Lower leg skin (tissue), 4 donors: Measurements from ENCODE around the gene CPEB2. TPM values are rescaled to one million over a fixed set of nuclear protein-coding genes. Genes with fewer than 3 reads are reported as not detected.

Experiments used
- DNase-seq, 2 donors: peaks; one replicate each; pipeline ENCODE4 v3.0.0-alpha.2; 2019; ENCODE audit warnings: low spot score in 2 of 2
- H3K4me3 ChIP-seq: fragments of 200-600 bp; sonication (generic); 2 replicates; pipeline ENCODE4 v1.5.1; 2017; ENCODE audit warnings: mild to moderate bottlenecking, low read depth; ENCODE audit not compliant: poor library complexity, severe bottlenecking
- POLR2A ChIP-seq, 2 donors: fragments of 450-650 bp; IDR thresholded peaks; one replicate each; pipeline ENCODE4 v1.6.1; 2016 to 2017; ENCODE audit warnings: antibody characterized with exemption in 2 of 2, mild to moderate bottlenecking in 1 of 2, moderate library complexity in 1 of 2
- WGBS, 2 donors: methylation state at CpG; one replicate each; pipeline ENCODE4 v1.1.5; 2018; 5-methylcytosine and 5-hydroxymethylcytosine counted together
- intact Hi-C: fragments of 100-400 bp; cut with DNase I; formaldehyde crosslinking; loops from one replicate; pipeline ENCODE4 v1.15.0; 2023; ENCODE audit warnings: low total_unique reads
- total RNA-seq, 4 donors: library from RNA; depleted of rRNA; stranded (reverse); fragments of >200 nt; gene quantifications; one replicate each; pipeline ENCODE4 v1.1.0, GENCODE V29; 2016
- TF ChIP-seq, protein P1 (sequence below), 3 donors: fragments of 450-650 bp; IDR thresholded peaks; one replicate each; pipeline ENCODE4 v1.5.1; 2016; ENCODE audit warnings: antibody characterized with exemption in 3 of 3, mild to moderate bottlenecking in 3 of 3, moderate library complexity in 2 of 3

The CPEB2 gene
- total RNA-seq, 4 donors from 2014 or later: 45.3 to 61.1 (median 52.8) TPM

DNA sequence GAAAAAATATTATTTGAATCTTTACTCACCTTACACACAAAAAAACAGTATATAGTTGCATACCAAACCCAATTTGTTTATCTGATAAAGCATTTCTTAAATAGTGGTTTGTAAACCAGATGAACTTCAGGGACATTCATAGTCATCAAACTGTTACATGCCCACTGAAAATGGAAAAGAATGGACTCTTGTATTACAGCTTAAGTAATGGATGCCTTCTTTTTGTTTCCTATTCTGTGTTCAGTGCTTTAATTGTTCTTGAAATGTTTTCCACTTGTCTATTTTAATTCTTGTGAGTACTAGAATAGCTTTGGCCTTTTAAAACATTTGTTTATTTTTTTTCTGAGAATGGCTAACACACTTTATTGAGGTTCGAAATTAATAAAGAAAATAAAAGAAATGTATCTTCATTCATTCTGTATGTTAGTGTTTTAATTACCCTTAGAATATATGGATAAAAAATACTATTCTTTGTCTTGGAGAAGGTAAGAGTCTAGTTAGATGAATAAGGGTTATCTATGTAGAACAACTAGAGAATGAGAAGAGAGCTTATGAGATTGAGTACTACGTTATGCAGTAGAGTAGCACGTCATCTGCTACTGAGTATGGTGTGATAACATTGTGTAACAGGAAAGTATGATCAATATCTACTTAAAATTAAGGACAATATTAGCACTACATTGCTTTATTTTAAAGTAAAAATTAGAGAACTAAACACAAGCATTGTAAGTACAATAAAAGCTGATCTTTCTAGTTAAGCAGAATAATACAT is 9.9 kb downstream of the CPEB2 start:
- 82 to 84% methylated on average over 3 of the region's 3 CpGs for WGBS, 2 donors
- H3K4me3 ChIP-seq: no peak overlapping the region
- intact Hi-C loops: no loop called here
- TF ChIP-seq, protein P1, sequence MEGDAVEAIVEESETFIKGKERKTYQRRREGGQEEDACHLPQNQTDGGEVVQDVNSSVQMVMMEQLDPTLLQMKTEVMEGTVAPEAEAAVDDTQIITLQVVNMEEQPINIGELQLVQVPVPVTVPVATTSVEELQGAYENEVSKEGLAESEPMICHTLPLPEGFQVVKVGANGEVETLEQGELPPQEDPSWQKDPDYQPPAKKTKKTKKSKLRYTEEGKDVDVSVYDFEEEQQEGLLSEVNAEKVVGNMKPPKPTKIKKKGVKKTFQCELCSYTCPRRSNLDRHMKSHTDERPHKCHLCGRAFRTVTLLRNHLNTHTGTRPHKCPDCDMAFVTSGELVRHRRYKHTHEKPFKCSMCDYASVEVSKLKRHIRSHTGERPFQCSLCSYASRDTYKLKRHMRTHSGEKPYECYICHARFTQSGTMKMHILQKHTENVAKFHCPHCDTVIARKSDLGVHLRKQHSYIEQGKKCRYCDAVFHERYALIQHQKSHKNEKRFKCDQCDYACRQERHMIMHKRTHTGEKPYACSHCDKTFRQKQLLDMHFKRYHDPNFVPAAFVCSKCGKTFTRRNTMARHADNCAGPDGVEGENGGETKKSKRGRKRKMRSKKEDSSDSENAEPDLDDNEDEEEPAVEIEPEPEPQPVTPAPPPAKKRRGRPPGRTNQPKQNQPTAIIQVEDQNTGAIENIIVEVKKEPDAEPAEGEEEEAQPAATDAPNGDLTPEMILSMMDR (IDR thresholded peaks at IDR 0.05): no peak
- no peak for TF ChIP-seq POLR2A (IDR thresholded peaks at IDR 0.05)
- DNase-seq: no peak

GRCh38 chr4:15013585-15013984 is 11.3 kb downstream of the CPEB2 start:
- TF ChIP-seq, protein P1 (IDR thresholded peaks at IDR 0.05): no peak
- no peak for TF ChIP-seq POLR2A (IDR thresholded peaks at IDR 0.05)

DNA sequence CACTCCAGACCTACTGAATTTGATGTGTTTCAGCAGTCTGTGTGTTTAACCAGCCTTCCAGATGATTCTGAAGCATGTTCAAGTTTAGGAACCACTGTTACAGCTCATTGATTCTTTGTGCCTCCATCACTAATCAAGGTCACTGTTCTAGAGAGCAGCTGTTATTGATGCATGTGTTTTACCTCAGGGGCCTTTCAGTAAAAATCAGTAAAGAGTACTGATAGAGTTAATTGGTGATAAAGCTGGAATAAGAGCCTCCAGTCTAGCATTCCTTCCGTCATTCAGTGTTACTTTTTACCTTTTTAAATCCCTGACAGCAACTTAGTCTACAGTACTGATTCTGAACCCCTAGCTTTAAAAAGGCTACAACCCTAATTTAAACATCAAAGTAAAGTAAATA is 12.9 kb downstream of the CPEB2 start:
- H3K4me3 ChIP-seq: no peak overlapping the region
- intact Hi-C loops: no loop called here
- WGBS, 2 donors: 85 to 95% methylated on average over 1 of the region's 1 CpG
- no peak for TF ChIP-seq POLR2A (IDR thresholded peaks at IDR 0.05)
- DNase-seq: no peak

More at GRCh38 chr4:15013585-15013984, 11.3 kb downstream of the CPEB2 start:
- intact Hi-C loops: no loop called here
- H3K4me3 ChIP-seq: no peak overlapping the region
- no peak for DNase-seq

GRCh38 chr4:15018361-15018760 is 16.1 kb downstream of the CPEB2 start:
- no peak for TF ChIP-seq POLR2A (IDR thresholded peaks at IDR 0.05)
- TF ChIP-seq, protein P1 (IDR thresholded peaks at IDR 0.05): no peak
- intact Hi-C loops: no loop called here
- H3K4me3 ChIP-seq: no peak overlapping the region
- DNase-seq: no peak

DNA sequence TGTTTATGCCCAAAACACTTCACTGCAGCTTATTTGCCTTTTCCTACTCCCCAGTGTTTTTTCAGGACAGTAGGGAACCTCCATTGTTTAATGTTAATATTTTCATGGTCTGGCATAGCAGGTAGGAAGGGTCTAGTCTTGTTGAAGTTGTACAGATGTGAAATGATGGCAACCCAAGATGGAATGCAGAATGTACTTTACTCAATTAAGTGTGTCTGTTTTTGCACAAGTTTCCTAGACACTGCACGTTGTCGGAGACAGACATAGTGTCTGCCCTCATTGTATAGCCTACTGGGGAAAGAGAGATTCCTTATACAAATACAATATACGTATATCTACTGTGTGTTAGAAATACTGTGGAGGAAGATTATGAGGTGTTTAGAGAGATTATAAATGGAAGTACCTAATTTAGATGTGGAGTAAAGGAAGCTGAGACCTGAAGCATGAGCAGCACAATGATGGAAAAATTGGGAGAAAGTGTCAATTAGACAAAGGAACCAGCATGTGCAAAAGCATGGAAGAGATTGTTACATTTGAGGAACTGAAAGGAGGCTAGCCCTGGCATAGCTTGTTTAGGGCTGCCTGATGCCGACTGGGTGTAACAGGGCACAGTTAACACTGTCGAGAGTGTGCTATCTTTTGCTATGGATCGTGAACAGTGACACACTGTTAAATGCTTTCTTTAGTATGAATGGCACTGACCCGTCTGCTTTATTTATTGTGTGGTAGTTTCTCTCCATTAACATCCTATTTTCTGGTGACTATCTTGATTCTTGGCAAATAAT is 18.4 kb downstream of the CPEB2 start:
- WGBS, 2 donors: 79 to 89% methylated on average over 7 of the region's 7 CpGs
- DNase-seq: no peak
- no peak for TF ChIP-seq POLR2A (IDR thresholded peaks at IDR 0.05)
- TF ChIP-seq, protein P1 (IDR thresholded peaks at IDR 0.05): no peak
- no peak overlapping the region for H3K4me3 ChIP-seq
- intact Hi-C loops: no loop called here

DNA sequence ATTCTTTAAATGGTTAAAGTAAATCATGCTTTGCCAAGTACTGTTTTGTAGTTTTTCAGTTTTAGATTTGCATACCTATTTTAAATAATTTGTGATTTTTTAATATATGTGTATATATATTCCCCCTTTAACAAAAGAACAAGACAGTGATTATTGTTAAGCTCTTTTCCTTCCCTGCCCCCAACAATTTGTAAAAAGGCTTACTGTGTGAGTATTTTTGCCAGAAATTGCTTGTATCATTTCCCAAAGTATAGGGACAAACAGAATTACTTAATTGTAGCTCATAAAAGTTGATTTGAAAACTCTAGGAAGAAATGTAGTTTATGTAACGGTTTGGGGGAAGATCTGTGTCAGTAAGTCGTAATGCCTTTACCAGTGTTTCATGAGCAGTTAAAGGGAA is 19.0 kb downstream of the CPEB2 start:
- no peak for TF ChIP-seq POLR2A (IDR thresholded peaks at IDR 0.05)
- TF ChIP-seq, protein P1 (IDR thresholded peaks at IDR 0.05): no peak
- intact Hi-C loops: no loop called here
- H3K4me3 ChIP-seq: no peak overlapping the region
- 21 to 50% methylated on average over 2 of the region's 2 CpGs for WGBS, 2 donors
- DNase-seq: no peak
